ENCODE measurements around the gene PCK1. TPM values are rescaled to one million over a fixed set of nuclear protein-coding genes. Genes with fewer than 3 reads are reported as not detected.

The PCK1 gene
- total RNA-seq, 1 donor: not detected

- no peaks in the 10 kb centered on the region for H3K27me3 ChIP-seq (ENCODE audit: insufficient read depth, low read length)
- no peaks in the 10 kb centered on the region for H3K9me3 ChIP-seq (ENCODE audit: low read depth, low read length)
- H3K4me1 ChIP-seq (ENCODE audit: insufficient read depth, low read length): peaks cover 9% of the 10 kb centered on the region
- H3K4me3 ChIP-seq (ENCODE audit: low read length): no peak overlapping the region
These were observed 32.4 kb downstream of the PCK1 start for GRCh38 chr20:57593134-57593886.

DNA sequence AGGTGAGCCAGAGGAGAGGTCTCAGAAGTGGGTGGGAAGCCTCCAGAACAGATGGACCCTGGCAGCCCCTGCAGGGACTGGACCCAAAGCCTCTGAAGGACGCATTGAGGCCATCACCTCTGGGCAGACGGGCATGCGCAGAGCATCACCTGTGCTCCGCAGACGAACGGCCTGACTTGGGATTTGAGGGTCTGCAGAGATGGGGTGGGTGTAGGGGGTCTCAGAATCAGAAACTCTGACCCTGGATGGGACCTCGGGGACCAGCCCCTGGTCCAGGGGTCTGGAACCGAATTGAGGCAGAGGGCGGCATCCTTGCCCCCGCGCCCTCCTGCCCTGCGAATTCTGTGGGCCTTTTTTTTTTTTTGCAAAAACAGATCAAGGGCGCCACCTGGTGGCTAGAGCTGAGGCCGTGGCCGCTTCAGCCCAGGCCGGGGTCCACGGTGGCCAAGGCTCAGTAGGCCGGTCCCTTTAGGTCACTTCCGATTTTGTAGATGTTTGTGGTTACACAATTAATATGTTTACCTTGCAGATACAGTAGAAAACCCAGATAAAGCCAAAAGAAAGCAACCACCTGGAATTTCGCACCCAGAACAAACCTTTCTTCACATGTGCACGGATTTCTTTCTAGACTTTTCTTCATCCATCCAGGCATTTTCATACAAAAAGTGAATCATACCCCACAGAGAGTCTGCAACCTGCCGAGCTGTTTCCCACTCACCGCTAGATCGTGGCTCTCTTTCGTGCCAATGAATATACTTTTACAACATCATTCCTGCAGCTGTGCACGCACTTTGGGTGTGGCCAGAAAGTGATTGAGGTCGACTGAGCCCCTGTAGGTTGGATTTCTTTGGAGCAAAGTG is 33.4 kb downstream of the PCK1 start:
- peaks cover 9% of the 10 kb centered on the region for H3K4me1 ChIP-seq (ENCODE audit: insufficient read depth, low read length)
- H3K9me3 ChIP-seq (ENCODE audit: low read depth, low read length): no peaks in the 10 kb centered on the region

DNA sequence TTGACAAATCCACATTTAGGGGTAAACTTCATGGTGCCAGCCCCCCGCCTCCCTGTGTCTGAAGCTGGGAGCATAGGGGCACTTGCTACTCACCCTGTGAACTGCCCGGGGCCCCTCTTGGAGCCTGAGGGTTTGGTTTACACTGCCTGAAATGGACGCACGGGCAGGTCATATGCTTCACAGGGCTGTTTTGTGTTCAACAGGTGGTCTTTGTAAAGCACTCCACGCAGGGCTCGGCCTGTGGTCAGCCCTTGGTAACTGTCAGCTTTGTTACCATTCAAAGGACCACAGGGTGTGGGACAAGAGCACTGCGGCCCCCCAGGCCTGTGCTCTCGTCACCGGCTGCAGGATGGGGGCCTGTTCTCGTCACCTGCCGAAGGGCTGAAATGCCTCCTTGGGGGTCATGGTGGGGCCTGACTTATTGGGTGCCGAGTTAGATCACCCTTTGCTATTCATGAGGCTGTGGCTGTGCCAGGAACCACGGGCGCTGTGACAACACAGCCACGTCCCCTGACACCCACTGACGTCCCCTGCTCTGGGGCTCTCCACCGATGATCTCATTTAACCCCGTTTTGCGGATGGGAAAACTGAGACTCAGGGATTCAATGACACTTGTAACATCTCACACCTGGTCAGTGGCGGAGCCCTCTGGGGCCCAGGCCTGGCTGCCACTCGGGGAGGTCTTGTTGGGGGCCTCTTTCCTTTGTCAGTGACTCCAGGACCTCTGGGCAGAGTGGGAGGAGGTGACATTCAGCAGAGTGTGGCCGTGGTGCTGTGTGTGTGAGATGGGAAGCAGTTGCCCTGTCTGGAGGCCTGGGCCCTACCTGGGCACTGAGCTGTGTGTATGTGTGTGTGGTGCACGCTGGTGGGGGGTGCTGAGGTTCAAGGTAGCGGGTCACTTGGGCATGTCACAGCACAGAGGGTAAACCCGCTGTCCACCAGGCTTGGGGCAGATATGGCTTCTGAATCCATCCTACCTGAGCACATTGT is 34.4 kb downstream of the PCK1 start:
- Histone ChIP-seq H3K4me3 (ENCODE audit: low read length) (no peak overlapping the region), H3K4me1 (ENCODE audit: insufficient read depth, low read length) (peaks cover 9% of the 10 kb centered on the region), H3K27me3 (ENCODE audit: insufficient read depth, low read length) (no peaks in the 10 kb centered on the region), H3K9me3 (ENCODE audit: low read depth, low read length) (no peaks in the 10 kb centered on the region)

More for the DNA sequence above, 33.4 kb downstream of the PCK1 start:
- H3K27me3 ChIP-seq (ENCODE audit: insufficient read depth, low read length): no peaks in the 10 kb centered on the region
- H3K4me3 ChIP-seq (ENCODE audit: low read length): no peak overlapping the region

- H3K27me3 ChIP-seq (ENCODE audit: insufficient read depth, low read length): no peaks in the 10 kb centered on the region
- H3K9me3 ChIP-seq (ENCODE audit: low read depth, low read length): no peaks in the 10 kb centered on the region
- peaks cover 9% of the 10 kb centered on the region for H3K4me1 ChIP-seq (ENCODE audit: insufficient read depth, low read length)
- H3K4me3 ChIP-seq (ENCODE audit: low read length): no peak overlapping the region
These were observed 35.4 kb downstream of the PCK1 start for GRCh38 chr20:57596358-57596757.

DNA sequence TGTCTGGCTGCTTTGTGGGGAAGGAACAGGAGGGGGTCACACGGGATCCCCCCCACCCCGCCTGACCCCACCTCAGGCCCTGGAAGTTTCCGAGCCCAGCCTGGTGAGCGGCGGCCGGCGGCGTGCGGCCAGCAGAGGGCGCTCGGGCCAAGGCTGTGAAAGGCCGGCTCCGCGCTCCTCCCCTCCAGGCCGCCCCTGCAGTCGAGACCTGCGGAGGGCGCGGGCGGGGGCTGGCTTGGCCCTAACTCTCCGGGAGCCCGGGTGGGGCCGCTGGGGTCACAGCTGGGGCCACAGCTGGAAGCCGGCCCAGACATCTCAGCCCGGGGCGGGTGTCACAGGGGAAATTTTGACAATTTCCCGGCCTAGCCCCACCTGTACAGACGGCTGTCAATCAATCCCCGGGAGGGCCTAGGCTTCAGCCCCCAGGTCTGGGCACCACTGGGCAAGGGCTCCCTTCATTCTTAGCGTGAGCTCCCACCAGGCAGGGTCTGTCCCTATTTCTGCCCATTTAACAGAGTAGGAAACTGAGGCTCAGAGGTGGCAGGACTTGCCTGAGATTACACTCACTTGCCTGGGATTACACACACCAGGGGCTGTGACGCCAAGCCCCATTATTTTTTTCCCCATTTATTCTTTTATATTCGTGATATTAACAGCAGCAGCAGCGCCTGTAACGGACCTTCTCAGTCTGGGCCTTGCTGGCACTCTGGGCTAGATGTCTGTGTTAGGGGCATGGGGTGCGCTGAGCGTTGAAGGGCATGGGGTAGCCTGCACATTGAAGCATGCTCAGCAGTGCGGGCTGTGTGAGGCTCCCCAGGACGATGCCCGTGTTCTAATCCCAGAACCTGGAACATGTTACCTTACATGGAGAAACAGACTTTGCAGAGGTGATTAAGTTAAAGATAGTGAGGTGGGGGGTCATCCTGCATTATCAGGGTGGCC is 36.4 kb downstream of the PCK1 start:
- Histone ChIP-seq H3K9me3 (ENCODE audit: low read depth, low read length) (no peaks in the 10 kb centered on the region), H3K27me3 (ENCODE audit: insufficient read depth, low read length) (no peaks in the 10 kb centered on the region), H3K4me1 (ENCODE audit: insufficient read depth, low read length) (peaks cover 9% of the 10 kb centered on the region), H3K4me3 (ENCODE audit: low read length) (no peak overlapping the region)

DNA sequence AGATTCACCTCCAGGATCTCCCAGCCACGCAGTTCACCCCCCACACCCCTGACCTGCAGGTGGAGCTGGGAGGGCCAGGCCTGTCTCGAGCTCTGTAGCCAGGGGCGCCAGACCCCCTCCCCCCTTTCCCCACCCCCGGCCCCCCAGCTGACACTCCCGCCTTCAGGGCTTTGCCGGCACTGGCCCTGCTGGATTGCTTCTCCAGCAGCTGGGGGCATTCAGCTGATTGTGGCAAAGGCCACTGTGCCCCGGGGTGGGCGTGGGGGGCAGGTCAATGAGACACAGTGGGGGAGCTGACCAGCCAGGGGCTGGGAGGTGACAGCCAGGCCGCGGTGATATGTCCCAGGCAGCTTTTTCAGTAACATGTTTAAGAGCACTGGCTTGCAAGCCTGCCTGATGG is 37.1 kb downstream of the PCK1 start:
- Histone ChIP-seq H3K4me3 (ENCODE audit: low read length) (no peak overlapping the region), H3K9me3 (ENCODE audit: low read depth, low read length) (no peaks in the 10 kb centered on the region), H3K27me3 (ENCODE audit: insufficient read depth, low read length) (no peaks in the 10 kb centered on the region)

DNA sequence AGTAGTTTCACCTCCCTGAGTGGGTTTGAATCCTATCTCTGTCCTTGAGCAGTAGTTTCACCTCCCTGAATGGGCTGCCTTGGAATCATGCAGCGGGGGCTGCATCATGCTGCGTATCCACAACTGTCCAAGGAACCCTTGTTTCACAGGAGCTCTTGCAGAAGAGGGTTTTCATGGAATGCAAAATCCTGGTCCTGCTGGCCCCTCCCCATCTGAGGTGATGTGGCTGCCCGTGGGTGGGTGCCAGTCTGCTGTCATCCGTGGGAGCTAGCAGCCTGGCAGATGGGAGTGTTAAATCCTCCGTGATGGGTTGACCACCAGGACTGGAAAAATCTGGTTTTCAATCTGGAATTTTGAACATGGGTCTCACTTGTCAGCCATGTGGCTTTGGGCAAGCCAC is 37.6 kb downstream of the PCK1 start:
- Histone ChIP-seq H3K4me3 (ENCODE audit: low read length) (no peak overlapping the region), H3K9me3 (ENCODE audit: low read depth, low read length) (no peaks in the 10 kb centered on the region), H3K4me1 (ENCODE audit: insufficient read depth, low read length) (peaks cover 9% of the 10 kb centered on the region), H3K27me3 (ENCODE audit: insufficient read depth, low read length) (no peaks in the 10 kb centered on the region)

More for the DNA sequence above, 37.1 kb downstream of the PCK1 start:
- peaks cover 9% of the 10 kb centered on the region for H3K4me1 ChIP-seq (ENCODE audit: insufficient read depth, low read length)

DNA sequence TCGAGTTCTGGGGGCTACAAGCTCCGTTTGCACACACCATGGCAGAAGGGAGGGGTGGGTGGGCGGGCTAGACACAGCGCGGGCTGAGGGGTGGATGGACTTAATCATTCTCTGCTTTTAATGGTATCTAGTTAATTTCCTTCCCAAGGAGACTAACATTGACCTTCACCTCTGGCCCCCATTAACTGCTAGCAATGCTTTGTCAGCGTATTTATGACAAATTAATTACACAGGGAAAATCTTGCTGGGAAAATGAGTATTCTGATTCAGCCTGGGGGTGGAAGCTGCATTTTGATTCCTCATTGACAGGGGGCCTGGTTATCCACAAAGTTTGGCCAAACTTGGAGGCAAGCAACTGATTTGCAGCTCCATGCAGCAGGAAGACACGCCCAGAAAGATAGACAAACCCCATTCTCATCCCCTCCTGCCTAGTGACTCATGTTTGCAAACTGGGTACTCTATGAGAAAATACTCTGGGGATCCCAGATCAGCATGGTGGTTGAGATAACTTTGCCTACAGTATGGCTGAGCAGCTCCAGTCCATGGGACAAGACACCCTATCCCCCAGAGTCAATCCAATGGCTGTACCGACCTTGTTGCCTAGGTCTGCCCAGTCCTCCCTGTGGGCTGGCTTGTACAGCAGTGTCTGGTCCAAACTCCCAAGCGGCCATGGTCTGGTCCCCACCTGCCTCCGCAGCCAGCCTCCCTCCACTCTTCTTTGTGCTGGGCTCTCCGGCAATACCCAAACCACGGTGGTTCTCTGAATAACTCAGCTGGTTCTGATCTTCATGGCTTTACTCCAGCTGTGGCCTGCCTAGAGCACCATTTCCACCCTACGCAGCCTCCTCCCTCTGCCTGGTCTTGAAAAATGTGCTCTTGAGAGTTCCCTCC is 39.7 kb downstream of the PCK1 start:
- no peak overlapping the region for H3K4me3 ChIP-seq (ENCODE audit: low read length)
- no peaks in the 10 kb centered on the region for H3K9me3 ChIP-seq (ENCODE audit: low read depth, low read length)
- H3K4me1 ChIP-seq (ENCODE audit: insufficient read depth, low read length): peaks cover 18% of the 10 kb centered on the region
- no peaks in the 10 kb centered on the region for H3K27me3 ChIP-seq (ENCODE audit: insufficient read depth, low read length)

DNA sequence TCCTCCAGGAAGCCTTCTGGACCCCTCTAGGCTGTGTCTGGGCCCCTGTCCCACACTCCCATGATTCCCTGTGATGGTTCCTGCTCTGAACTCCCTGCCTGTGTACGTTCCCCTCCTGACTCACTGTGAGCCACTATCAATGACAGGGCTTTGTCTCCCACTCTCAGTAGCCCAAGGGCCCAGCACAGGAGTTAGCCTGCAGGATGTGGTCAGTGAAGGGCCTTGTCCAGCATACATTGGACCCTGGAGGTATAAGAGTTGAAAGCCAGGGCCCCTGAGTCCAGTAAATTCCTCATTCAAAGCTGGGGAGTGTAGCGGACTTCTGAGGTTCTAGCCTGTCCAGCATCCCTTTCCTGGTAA is 40.3 kb downstream of the PCK1 start:
- no peaks in the 10 kb centered on the region for H3K27me3 ChIP-seq (ENCODE audit: insufficient read depth, low read length)
- H3K9me3 ChIP-seq (ENCODE audit: low read depth, low read length): no peaks in the 10 kb centered on the region
- no peak overlapping the region for H3K4me3 ChIP-seq (ENCODE audit: low read length)
- peaks cover 21% of the 10 kb centered on the region for H3K4me1 ChIP-seq (ENCODE audit: insufficient read depth, low read length)

DNA sequence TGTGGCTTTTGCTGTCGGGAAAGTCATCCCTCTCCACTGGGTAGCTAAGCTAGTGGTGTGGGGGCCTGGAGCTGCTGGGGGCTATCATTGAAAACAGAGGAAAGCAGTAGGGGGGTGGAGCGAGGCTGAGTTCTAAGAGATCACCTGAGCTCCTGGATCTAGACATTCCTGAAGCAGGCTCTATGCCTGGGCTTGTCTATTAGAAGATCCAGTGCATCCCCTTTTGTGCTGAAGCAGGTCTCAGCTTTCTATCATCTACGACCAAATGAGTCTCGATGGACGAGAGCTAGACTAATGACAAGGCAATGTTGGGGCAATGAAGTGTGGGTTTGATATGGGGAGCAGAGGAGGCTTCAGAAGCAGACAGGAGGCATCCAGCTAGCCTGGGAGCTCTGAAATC is 40.8 kb downstream of the PCK1 start:
- Histone ChIP-seq H3K4me1 (ENCODE audit: insufficient read depth, low read length) (peaks cover 20% of the 10 kb centered on the region), H3K9me3 (ENCODE audit: low read depth, low read length) (no peaks in the 10 kb centered on the region), H3K27me3 (ENCODE audit: insufficient read depth, low read length) (no peaks in the 10 kb centered on the region), H3K4me3 (ENCODE audit: low read length) (no peak overlapping the region)

DNA sequence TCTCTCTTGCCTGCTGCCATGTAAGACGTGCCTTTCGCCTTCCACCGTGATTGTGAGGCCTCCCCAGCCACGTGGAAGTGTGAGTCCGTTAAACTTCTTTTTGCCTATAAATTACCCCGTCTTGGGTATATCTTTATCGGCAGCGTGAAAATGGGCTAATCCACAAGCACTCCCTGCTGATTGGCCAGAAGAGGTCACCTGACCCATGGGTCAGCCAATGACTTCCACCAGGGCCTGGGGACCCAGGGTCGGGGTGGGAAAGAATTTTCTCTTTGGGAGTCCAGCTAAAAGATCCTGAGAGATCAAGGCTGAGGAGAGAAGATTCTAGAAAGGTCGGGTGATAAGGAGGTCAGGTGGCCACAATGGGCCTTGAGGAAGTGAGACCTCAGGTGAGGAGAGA is 42.2 kb downstream of the PCK1 start:
- H3K9me3 ChIP-seq (ENCODE audit: low read depth, low read length): no peaks in the 10 kb centered on the region

GRCh38 chr20:57605045-57605444 is 44.1 kb downstream of the PCK1 start:
- Histone ChIP-seq H3K27me3 (ENCODE audit: insufficient read depth, low read length) (no peaks in the 10 kb centered on the region), H3K4me1 (ENCODE audit: insufficient read depth, low read length) (peaks cover 14% of the 10 kb centered on the region), H3K4me3 (ENCODE audit: low read length) (no peak overlapping the region), H3K9me3 (ENCODE audit: low read depth, low read length) (no peaks in the 10 kb centered on the region)

More for the DNA sequence above, 42.2 kb downstream of the PCK1 start:
- H3K27me3 ChIP-seq (ENCODE audit: insufficient read depth, low read length): no peaks in the 10 kb centered on the region
- H3K4me1 ChIP-seq (ENCODE audit: insufficient read depth, low read length): peaks cover 14% of the 10 kb centered on the region
- no peak overlapping the region for H3K4me3 ChIP-seq (ENCODE audit: low read length)

- Histone ChIP-seq H3K9me3 (ENCODE audit: low read depth, low read length) (no peaks in the 10 kb centered on the region), H3K4me1 (ENCODE audit: insufficient read depth, low read length) (peaks cover 14% of the 10 kb centered on the region), H3K4me3 (ENCODE audit: low read length) (no peak overlapping the region), H3K27me3 (ENCODE audit: insufficient read depth, low read length) (no peaks in the 10 kb centered on the region)
These were observed 45.0 kb downstream of the PCK1 start for GRCh38 chr20:57605878-57606277.

Measured in mononuclear cell (primary cell).